HEK293T (cell line): ENCODE data around the gene CDH4.

Experiments used
- CTBP1 ChIP-seq: fragments of 450-650 bp; IDR thresholded peaks from 2 replicates; pipeline ENCODE4 v1.6.1; 2016; ENCODE audit warnings: borderline replicate concordance
- FOXA1 ChIP-seq: fragments of 450-650 bp; IDR thresholded peaks from 2 replicates; pipeline ENCODE4 v1.6.1; 2016; ENCODE audit warnings: mild to moderate bottlenecking
- SP1 ChIP-seq: fragments of 450-650 bp; IDR thresholded peaks from 2 replicates; pipeline ENCODE4 v1.6.1; 2017
- SUZ12 ChIP-seq: fragments of 450-650 bp; IDR thresholded peaks from 2 replicates; pipeline ENCODE4 v1.6.1; 2016; ENCODE audit warnings: mild to moderate bottlenecking
- TARDBP ChIP-seq: fragments of 450-650 bp; IDR thresholded peaks from 2 replicates; pipeline ENCODE4 v1.6.1; 2016

GRCh38 chr20:61373956-61374545, 122.0 kb downstream of the CDH4 start:
- TF ChIP-seq FOXA1: no peak
- no peak for TF ChIP-seq TARDBP
- no peak for TF ChIP-seq SUZ12
- no peak for TF ChIP-seq CTBP1
- no peak for TF ChIP-seq SP1
